ENCODE results near the gene CLMN.

DNA sequence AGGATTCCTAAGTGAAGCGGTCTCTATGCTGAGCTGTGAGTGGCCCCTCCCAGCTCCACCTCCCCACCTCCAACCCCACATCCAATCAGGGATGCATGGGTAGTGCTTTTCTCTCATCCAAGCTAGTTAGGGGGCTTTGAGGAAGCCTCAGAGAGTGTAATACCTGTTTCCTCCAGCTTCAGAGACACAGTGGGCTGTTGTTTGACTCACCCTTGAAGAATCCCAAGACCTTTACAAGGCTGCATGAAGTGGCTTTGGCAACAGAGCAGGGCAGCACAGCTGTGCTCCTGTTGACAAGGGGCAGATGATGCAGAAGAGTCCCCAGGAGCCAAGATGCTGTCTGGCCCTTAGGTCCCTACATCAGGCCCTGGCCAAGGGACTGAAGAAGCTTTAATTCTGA is 27.1 kb upstream of the CLMN start:
- TF ChIP-seq EP300 (IDR thresholded peaks at IDR 0.05) (no peak), POLR2A (IDR thresholded peaks at IDR 0.05) (no peak), POLR2AphosphoS5 (IDR thresholded peaks at IDR 0.05) (no peak)
- TF ChIP-seq, protein P1, sequence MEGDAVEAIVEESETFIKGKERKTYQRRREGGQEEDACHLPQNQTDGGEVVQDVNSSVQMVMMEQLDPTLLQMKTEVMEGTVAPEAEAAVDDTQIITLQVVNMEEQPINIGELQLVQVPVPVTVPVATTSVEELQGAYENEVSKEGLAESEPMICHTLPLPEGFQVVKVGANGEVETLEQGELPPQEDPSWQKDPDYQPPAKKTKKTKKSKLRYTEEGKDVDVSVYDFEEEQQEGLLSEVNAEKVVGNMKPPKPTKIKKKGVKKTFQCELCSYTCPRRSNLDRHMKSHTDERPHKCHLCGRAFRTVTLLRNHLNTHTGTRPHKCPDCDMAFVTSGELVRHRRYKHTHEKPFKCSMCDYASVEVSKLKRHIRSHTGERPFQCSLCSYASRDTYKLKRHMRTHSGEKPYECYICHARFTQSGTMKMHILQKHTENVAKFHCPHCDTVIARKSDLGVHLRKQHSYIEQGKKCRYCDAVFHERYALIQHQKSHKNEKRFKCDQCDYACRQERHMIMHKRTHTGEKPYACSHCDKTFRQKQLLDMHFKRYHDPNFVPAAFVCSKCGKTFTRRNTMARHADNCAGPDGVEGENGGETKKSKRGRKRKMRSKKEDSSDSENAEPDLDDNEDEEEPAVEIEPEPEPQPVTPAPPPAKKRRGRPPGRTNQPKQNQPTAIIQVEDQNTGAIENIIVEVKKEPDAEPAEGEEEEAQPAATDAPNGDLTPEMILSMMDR (IDR thresholded peaks at IDR 0.05): no peak
